H1 (cell line): Measurements from ENCODE around the gene CXCL17. TPM values are rescaled to one million over a fixed set of nuclear protein-coding genes. Genes with fewer than 3 reads are reported as not detected.

Source experiments
- BACH1 ChIP-seq: IDR thresholded peaks from 2 replicates; pipeline ENCODE4 v1.6.1; 2012; ENCODE audit warnings: low read length, improper control_type of control experiment
- CBX5 ChIP-seq: fragments of 300-800, 300-1000 bp; sonication (generic); IDR thresholded peaks from 2 replicates; pipeline ENCODE4 v1.7.1; 2016; ENCODE audit warnings: antibody characterized with exemption, low read length, low read depth
- CHD2 ChIP-seq: IDR thresholded peaks from 2 replicates; pipeline ENCODE4 v1.6.1; 2012; ENCODE audit warnings: low read length, improper control_type of control experiment
- CREB1 ChIP-seq: IDR thresholded peaks from 2 replicates; pipeline ENCODE4 v1.6.1; 2012; ENCODE audit warnings: inconsistent platforms
- EGR1 ChIP-seq: IDR thresholded peaks from 2 replicates; pipeline ENCODE4 v1.6.1; 2011; ENCODE audit warnings: low read depth, low read length, borderline replicate concordance
- EP300 ChIP-seq, 2 experiments: IDR thresholded peaks; 1 replicate in 1 of 2; 2 replicates in 1 of 2; pipeline ENCODE4 v1.6.1; 2011 to 2012; ENCODE audit warnings: low read depth in 2 of 2, low read length in 2 of 2, mild to moderate bottlenecking in 2 of 2, borderline replicate concordance in 1 of 2, inconsistent platforms in 1 of 2, moderate library complexity in 1 of 2
- FOSL1 ChIP-seq: IDR thresholded peaks from 2 replicates; pipeline ENCODE4 v1.6.1; 2011; ENCODE audit warnings: mild to moderate bottlenecking, low read depth, low read length, moderate library complexity; ENCODE audit not compliant: insufficient read depth
- HDAC2 ChIP-seq, 2 experiments: fragments of 300-600 bp in 1 of 2; sonication (generic) in 1 of 2; IDR thresholded peaks; 2 replicates each; pipeline ENCODE4 v1.6.1; 2011 to 2012; ENCODE audit warnings: low read depth in 2 of 2, low read length in 2 of 2, mild to moderate bottlenecking in 2 of 2, moderate library complexity in 2 of 2, borderline replicate concordance in 1 of 2, inconsistent platforms in 1 of 2
- HDAC6 ChIP-seq: IDR thresholded peaks from one replicate; pipeline ENCODE4 v1.7.1; 2012; ENCODE audit warnings: low read depth, mild to moderate bottlenecking, inconsistent platforms, low read length, moderate library complexity
- KDM4A ChIP-seq: IDR thresholded peaks from one replicate; pipeline ENCODE4 v1.7.1; 2012; ENCODE audit warnings: low read depth, mild to moderate bottlenecking, moderate library complexity, low read length, inconsistent platforms; ENCODE audit not compliant: severe bottlenecking
- POLR2A ChIP-seq, 2 experiments: IDR thresholded peaks; 1 replicate in 1 of 2; 2 replicates in 1 of 2; pipeline ENCODE4 v1.6.1; 2011; ENCODE audit warnings: low read depth in 2 of 2, low read length in 2 of 2, mild to moderate bottlenecking in 2 of 2; ENCODE audit errors: control extremely low read depth in 1 of 2
- RFX5 ChIP-seq: IDR thresholded peaks from 2 replicates; pipeline ENCODE4 v1.6.1; 2011; ENCODE audit warnings: low read depth, low read length, improper control_type of control experiment, borderline replicate concordance
- SAP30 ChIP-seq: fragments of 300-600 bp; sonication (generic); IDR thresholded peaks from 2 replicates; pipeline ENCODE4 v1.7.1; 2012; ENCODE audit warnings: low read length, moderate library complexity, mild to moderate bottlenecking, inconsistent platforms; ENCODE audit not compliant: insufficient read depth, insufficient replicate concordance
- SIN3A ChIP-seq, 2 experiments: IDR thresholded peaks in 1 of 2; conservative IDR thresholded peaks in 1 of 2; 2 replicates each; pipeline ENCODE4 v1.6.1; 2011 to 2012; ENCODE audit warnings: low read length in 2 of 2, improper control_type of control experiment in 1 of 2, low read depth in 1 of 2, mild to moderate bottlenecking in 1 of 2
- SUZ12 ChIP-seq: fragments of 200-600 bp; sonication (generic); IDR thresholded peaks from 2 replicates; pipeline ENCODE4 v1.6.1; 2012; ENCODE audit warnings: mild to moderate bottlenecking, inconsistent platforms, low read length, moderate library complexity, mixed read lengths
- TBP ChIP-seq: IDR thresholded peaks from 2 replicates; pipeline ENCODE4 v1.6.1; 2011; ENCODE audit warnings: low read depth, low read length, improper control_type of control experiment
- TEAD4 ChIP-seq: IDR thresholded peaks from 2 replicates; pipeline ENCODE4 v1.6.1; 2012; ENCODE audit warnings: low read depth, low read length, inconsistent platforms, mixed read lengths
- ZNF274 ChIP-seq: IDR thresholded peaks from 2 replicates; pipeline ENCODE4 v1.7.0; 2012; ENCODE audit warnings: low read length, borderline replicate concordance; ENCODE audit errors: extremely low read depth
- polyA plus RNA-seq, 7 experiments: library from polyadenylated mRNA; depleted of rRNA in 3 of 7; stranded (reverse) in 5 of 7; unstranded in 2 of 7; fragments of >200 nt in 5 of 7; fragments of 200-250 nt in 2 of 7; gene quantifications; 1 replicate in 5 of 7; 2 replicates in 1 of 7; 4 replicates in 1 of 7; pipeline versions ENCODE4 v1.2.1 to v1.2.3, GENCODE V29; 2011 to 2013; ENCODE audit warnings: missing spikeins in 2 of 7, mixed read lengths in 2 of 7
- total RNA-seq: library from RNA; stranded (reverse); fragmentation: NEBNext Ultra II Directional; extraction: Animal tissue kit (Norgen Biotek cat#: 25700); gene quantifications from 2 replicates; pipeline ENCODE4 v1.2.1, GENCODE V29; 2021
- TF ChIP-seq, protein P1 (sequence below): IDR thresholded peaks from 2 replicates; pipeline ENCODE4 v1.6.1; 2011; ENCODE audit warnings: low read length, improper control_type of control experiment
- TF ChIP-seq, protein P2 (sequence below): IDR thresholded peaks from 2 replicates; pipeline ENCODE4 v1.6.1; 2011; ENCODE audit warnings: low read depth, mild to moderate bottlenecking, low read length; ENCODE audit not compliant: insufficient read depth

CXCL17 gene
- total and polyA plus RNA-seq, 2 of the 8 experiments (the other 6 are each of a cell fraction or from before 2014, with no cell fraction given): not detected

DNA sequence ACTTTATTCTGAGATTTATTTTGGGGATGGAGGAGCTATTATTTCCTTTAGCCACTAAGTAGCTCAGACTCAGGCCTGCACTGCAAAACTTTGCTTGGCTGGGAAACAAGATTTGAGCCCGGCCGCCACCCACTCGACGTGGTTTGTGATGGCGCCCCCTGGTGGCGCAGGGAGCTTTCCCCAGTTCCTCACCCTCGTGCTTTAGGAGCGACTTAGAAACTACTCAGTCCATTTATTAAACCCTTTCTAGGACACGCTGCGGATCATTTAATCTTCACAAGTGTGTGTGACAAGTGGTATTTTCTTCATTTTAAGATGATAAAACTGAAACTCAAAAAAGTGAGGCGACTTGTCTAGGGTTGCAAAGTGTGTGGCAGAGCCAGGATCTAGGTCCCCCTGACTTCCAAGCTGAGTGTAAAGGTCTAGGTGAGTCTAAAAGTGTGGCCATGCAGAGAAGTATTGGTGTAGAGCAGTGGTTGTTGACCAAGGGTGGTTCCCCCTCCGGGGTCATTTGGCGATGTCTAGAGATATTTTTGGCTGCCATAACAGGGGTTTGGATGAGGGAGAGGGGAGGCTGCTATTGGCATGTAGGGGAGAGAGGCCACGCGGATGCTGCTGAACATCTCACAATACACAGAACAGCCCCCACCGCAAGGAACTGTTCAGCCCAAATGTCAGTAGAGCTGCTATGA is 2.2 kb downstream of the CXCL17 start (continued):
- TF ChIP-seq SIN3A (conservative IDR thresholded peaks at IDR 0.05 in 1 of 2, IDR thresholded peaks at IDR 0.05 in 1 of 2; ENCODE audit: low read depth in 1 of 2, low read length in 2 of 2) (no peak), RFX5 (no peak), EP300 (IDR thresholded peaks at IDR 0.05; ENCODE audit: borderline replicate concordance in 1 of 2, low read depth in 2 of 2, low read length in 2 of 2) (no peak), CREB1 (peak; percentile 50; the same call in 1 of the 2 replicates), POLR2A (IDR thresholded peaks at IDR 0.05; ENCODE audit: control extremely low read depth in 1 of 2, low read depth in 2 of 2, low read length in 2 of 2) (no peak), FOSL1 (no peak), KDM4A (no peak), CBX5 (no peak), ZNF274 (no peak), CHD2 (no peak), SUZ12 (no peak), HDAC2 (IDR thresholded peaks at IDR 0.05; ENCODE audit: borderline replicate concordance in 1 of 2, low read depth in 2 of 2, low read length in 2 of 2) (peak; percentile 38 to 94; a peak in 1 of 4 replicates), TBP (no peak), BACH1 (peak; percentile 77), EGR1 (no peak), HDAC6 (no peak), SAP30 (no peak), TEAD4 (no peak)
- TF ChIP-seq, protein P1, sequence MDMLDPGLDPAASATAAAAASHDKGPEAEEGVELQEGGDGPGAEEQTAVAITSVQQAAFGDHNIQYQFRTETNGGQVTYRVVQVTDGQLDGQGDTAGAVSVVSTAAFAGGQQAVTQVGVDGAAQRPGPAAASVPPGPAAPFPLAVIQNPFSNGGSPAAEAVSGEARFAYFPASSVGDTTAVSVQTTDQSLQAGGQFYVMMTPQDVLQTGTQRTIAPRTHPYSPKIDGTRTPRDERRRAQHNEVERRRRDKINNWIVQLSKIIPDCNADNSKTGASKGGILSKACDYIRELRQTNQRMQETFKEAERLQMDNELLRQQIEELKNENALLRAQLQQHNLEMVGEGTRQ: no peak
- TF ChIP-seq, protein P2, sequence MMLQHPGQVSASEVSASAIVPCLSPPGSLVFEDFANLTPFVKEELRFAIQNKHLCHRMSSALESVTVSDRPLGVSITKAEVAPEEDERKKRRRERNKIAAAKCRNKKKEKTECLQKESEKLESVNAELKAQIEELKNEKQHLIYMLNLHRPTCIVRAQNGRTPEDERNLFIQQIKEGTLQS: no peak
